NCI-H1092 treated with DMSO at 0.1 percent for 48 hours (cell line): ENCODE measurements around the gene ARHGAP25.

ENCODE experiments used
- DNase-seq: peaks from one replicate; lab custom pipeline; 2025; lab: John Stamatoyannopoulos, UW

The ARHGAP25 gene

GRCh38 chr2:68720665-68721064, 13.9 kb upstream of the ARHGAP25 start:
- DNase-seq, result no peak

GRCh38 chr2:68721482-68722101, 13.0 kb upstream of the ARHGAP25 start:
- DNase-seq, result no peak

GRCh38 chr2:68722712-68723111, 11.9 kb upstream of the ARHGAP25 start:
- DNase-seq, result no peak

- DNase-seq, result no peak
Measured at GRCh38 chr2:68723181-68723580, 11.4 kb upstream of the ARHGAP25 start.

GRCh38 chr2:68726100-68726499, 8.5 kb upstream of the ARHGAP25 start:
- no peak for DNase-seq

GRCh38 chr2:68726608-68727367, 7.8 kb upstream of the ARHGAP25 start:
- DNase-seq, result no peak

GRCh38 chr2:68727683-68728375, 6.8 kb upstream of the ARHGAP25 start:
- no peak for DNase-seq

GRCh38 chr2:68730828-68731227, 3.8 kb upstream of the ARHGAP25 start:
- DNase-seq, result no peak

- DNase-seq, result no peak
Measured at GRCh38 chr2:68732036-68732932, 2.3 kb upstream of the ARHGAP25 start.

- DNase-seq, result no peak
Measured at GRCh38 chr2:68733365-68733764, 1.2 kb upstream of the ARHGAP25 start.

GRCh38 chr2:68734176-68734575, 435 bp upstream of the ARHGAP25 start:
- no peak for DNase-seq

- no peak for DNase-seq
Measured at GRCh38 chr2:68736086-68736485, 1.5 kb downstream of the ARHGAP25 start.

- no peak for DNase-seq
Measured at GRCh38 chr2:68737711-68738110, 3.1 kb downstream of the ARHGAP25 start.

- DNase-seq, result no peak
Measured at GRCh38 chr2:68738906-68739594, 4.4 kb downstream of the ARHGAP25 start.

- no peak for DNase-seq
Measured at GRCh38 chr2:68739595-68740399, 5.2 kb downstream of the ARHGAP25 start.

GRCh38 chr2:68740400-68740914, 5.8 kb downstream of the ARHGAP25 start:
- no peak for DNase-seq

- no peak for DNase-seq
Measured at GRCh38 chr2:68741238-68741637, 6.6 kb downstream of the ARHGAP25 start.

GRCh38 chr2:68741805-68742306, 7.2 kb downstream of the ARHGAP25 start:
- no peak for DNase-seq

- no peak for DNase-seq
Measured at GRCh38 chr2:68742626-68743415, 8.2 kb downstream of the ARHGAP25 start.
